IMR-90 (cell line): ENCODE measurements around the gene HPSE2. TPM values are rescaled to one million over a fixed set of nuclear protein-coding genes. Genes with fewer than 3 reads are reported as not detected.

Experiments
- ATAC-seq: fragments of 200-7000 bp; cut with Tn5 transposase; 2 replicates; pipeline ENCODE4 v1.9.1; 2020; ENCODE audit warnings: low read depth, mild to moderate bottlenecking, moderate library complexity
- BruUV-seq: library from RNA; stranded (reverse); fragments of 400-500 nt; replicated peaks from 2 replicates; lab custom pipeline; 2021; lab: Mats Ljungman, UMichigan
- CTCF ChIA-PET: fragments of 300-600 bp; formaldehyde crosslinking; extraction: SDS; loops from one replicate; lab custom pipeline; 2021; ENCODE audit warnings: antibody characterized with exemption; lab: Yijun Ruan, JAX
- POLR2A ChIA-PET: fragments of 300-600 bp; sonication (Branson Sonifier 250); formaldehyde crosslinking; loops from one replicate; lab custom pipeline; 2022; ENCODE audit warnings: antibody characterized with exemption; ENCODE audit not compliant: unreplicated experiment; lab: Charles Lee
- DNase-seq: peaks from one replicate; pipeline ENCODE4 v3.0.0; 2013
- H2AFZ ChIP-seq: replicated peaks from 2 replicates; pipeline ENCODE3; 2013; ENCODE audit warnings: low read length, mild to moderate bottlenecking; ENCODE audit not compliant: poor library complexity
- H2AK5ac ChIP-seq: 2 replicates; pipeline ENCODE4 v1.6.1; 2013; ENCODE audit warnings: low read depth, low read length, inconsistent platforms
- H2AK9ac ChIP-seq: replicated peaks from 2 replicates; pipeline ENCODE3; 2013; ENCODE audit warnings: mild to moderate bottlenecking, low read depth, low read length, moderate library complexity; ENCODE audit not compliant: poor library complexity
- H2BK120ac ChIP-seq: 2 replicates; pipeline ENCODE4 v1.6.1; 2013; ENCODE audit warnings: low read depth, low read length, inconsistent platforms
- H2BK15ac ChIP-seq: 3 replicates; pipeline ENCODE4 v1.6.1; 2013; ENCODE audit warnings: low read depth, low read length, inconsistent platforms
- H2BK20ac ChIP-seq: 2 replicates; pipeline ENCODE4 v1.6.1; 2013; ENCODE audit warnings: low read depth, mild to moderate bottlenecking, inconsistent platforms, low read length, moderate library complexity
- H2BK5ac ChIP-seq: 2 replicates; pipeline ENCODE4 v1.6.1; 2013; ENCODE audit warnings: mild to moderate bottlenecking, low read depth, low read length, inconsistent platforms; ENCODE audit not compliant: poor library complexity, severe bottlenecking
- H3K14ac ChIP-seq: replicated peaks from 2 replicates; pipeline ENCODE4 v1.6.1; 2013; ENCODE audit warnings: low read depth, low read length, inconsistent platforms
- H3K18ac ChIP-seq: 2 replicates; pipeline ENCODE4 v1.6.1; 2013; ENCODE audit warnings: low read depth, low read length, control low read depth
- H3K23ac ChIP-seq: 2 replicates; pipeline ENCODE4 v1.6.1; 2013; ENCODE audit warnings: low read depth, low read length, inconsistent platforms
- H3K27ac ChIP-seq: 2 replicates; pipeline ENCODE4 v1.5.1; 2013; ENCODE audit warnings: mild to moderate bottlenecking, control low read depth, low read length; ENCODE audit not compliant: insufficient read depth
- H3K27me3 ChIP-seq: 2 replicates; pipeline ENCODE4 v1.6.1; 2013; ENCODE audit warnings: low read length; ENCODE audit not compliant: control insufficient read depth, insufficient read depth
- H3K36me3 ChIP-seq: 2 replicates; pipeline ENCODE4 v1.6.1; 2013; ENCODE audit warnings: low read length, mixed read lengths; ENCODE audit not compliant: control insufficient read depth, insufficient read depth
- H3K4ac ChIP-seq: 2 replicates; pipeline ENCODE4 v1.6.1; 2013; ENCODE audit warnings: low read depth, low read length, inconsistent platforms
- H3K4me1 ChIP-seq: 2 replicates; pipeline ENCODE4 v1.6.1; 2013; ENCODE audit warnings: low read length, mixed read lengths; ENCODE audit not compliant: control insufficient read depth, insufficient read depth
- H3K4me2 ChIP-seq: 2 replicates; pipeline ENCODE4 v1.6.1; 2013; ENCODE audit warnings: low read depth, mild to moderate bottlenecking, control low read depth, low read length, moderate library complexity
- H3K4me3 ChIP-seq: 2 replicates; pipeline ENCODE4 v1.5.1; 2013; ENCODE audit warnings: low read depth, mild to moderate bottlenecking, control low read depth, low read length, moderate library complexity; ENCODE audit not compliant: insufficient read depth
- H3K56ac ChIP-seq: 2 replicates; pipeline ENCODE4 v1.6.1; 2013; ENCODE audit warnings: low read length, inconsistent platforms; ENCODE audit not compliant: insufficient read depth; ENCODE audit errors: extremely low read depth
- H3K79me1 ChIP-seq, 2 experiments: 2 replicates each; pipeline ENCODE4 v1.6.1; 2013; ENCODE audit warnings: low read length in 2 of 2, inconsistent platforms in 1 of 2, low read depth in 1 of 2
- H3K9ac ChIP-seq: 2 replicates; pipeline ENCODE4 v1.6.1; 2013; ENCODE audit warnings: low read depth, low read length, control low read depth
- H3K9me1 ChIP-seq: 2 replicates; pipeline ENCODE4 v1.6.1; 2013; ENCODE audit warnings: low read length, inconsistent platforms; ENCODE audit not compliant: insufficient read depth
- H3K9me3 ChIP-seq: 2 replicates; pipeline ENCODE4 v1.6.1; 2013; ENCODE audit warnings: low read length; ENCODE audit not compliant: control insufficient read depth, insufficient read depth
- H4K20me1 ChIP-seq: 2 replicates; pipeline ENCODE4 v1.6.1; 2013; ENCODE audit warnings: low read length, inconsistent platforms; ENCODE audit not compliant: insufficient read depth
- H4K5ac ChIP-seq: 2 replicates; pipeline ENCODE4 v1.6.1; 2013; ENCODE audit warnings: mild to moderate bottlenecking, low read depth, low read length, control low read depth
- H4K8ac ChIP-seq, 2 experiments: 2 replicates each; pipeline ENCODE4 v1.6.1; 2013; ENCODE audit warnings: low read depth in 2 of 2, low read length in 2 of 2, control low read depth in 1 of 2, inconsistent platforms in 1 of 2
- H4K91ac ChIP-seq: 2 replicates; pipeline ENCODE4 v1.6.1; 2013; ENCODE audit warnings: low read depth, low read length, inconsistent platforms; ENCODE audit not compliant: insufficient read depth
- CHD1 ChIP-seq: IDR thresholded peaks from 2 replicates; pipeline ENCODE4 v1.6.1; 2012; ENCODE audit warnings: low read depth, low read length, improper control_type of control experiment
- MAFK ChIP-seq: IDR thresholded peaks from 2 replicates; pipeline ENCODE4 v1.6.1; 2012; ENCODE audit warnings: low read depth, low read length, improper control_type of control experiment
- NFE2L2 ChIP-seq: fragments of 150-350 bp; IDR thresholded peaks from 2 replicates; pipeline ENCODE4 v1.6.1; 2016; ENCODE audit warnings: low read depth, mild to moderate bottlenecking, low read length
- SMC3 ChIP-seq: fragments of 150-350 bp; IDR thresholded peaks from 2 replicates; pipeline ENCODE4 v1.6.1; 2016; ENCODE audit warnings: low read depth, mild to moderate bottlenecking, antibody characterized with exemption, low read length, moderate library complexity
- USF2 ChIP-seq: fragments of 150-350 bp; IDR thresholded peaks from 2 replicates; pipeline ENCODE4 v1.6.1; 2017; ENCODE audit warnings: mild to moderate bottlenecking, antibody characterized with exemption, low read length, low read depth
- WGBS, 2 experiments: methylation state at CpG; one replicate each; pipeline versions ENCODE4 v1.1.5 to v1.1.7; 2013; ENCODE audit warnings: missing lambda C conversion rate in 2 of 2; ENCODE audit not compliant: insufficient read length in 1 of 2; ENCODE audit errors: extremely low coverage in 2 of 2; 5-methylcytosine and 5-hydroxymethylcytosine counted together
- dilution Hi-C: fragments of 300-500 bp; cut with HindIII; formaldehyde crosslinking; loops from one replicate; pipeline ENCODE4 v1.14.3; 2018; ENCODE audit warnings: low sequenced_read_pairs; ENCODE audit not compliant: unreplicated experiment
- in situ Hi-C: fragments of 300-500 bp; cut with MboI; formaldehyde crosslinking; loops from 3 replicates; pipeline ENCODE4 v1.14.3; 2019; ENCODE audit warnings: low sequenced_read_pairs, inconsistent platforms, mixed read lengths
- intact Hi-C: fragments of 100-400 bp; cut with micrococcal nuclease; formaldehyde crosslinking; loops from 2 replicates; pipeline ENCODE4 v1.10.0; 2022
- polyA plus RNA-seq, 3 experiments: library from polyadenylated mRNA; depleted of rRNA; stranded (reverse); fragments of >200 nt; gene quantifications; 2 replicates each; pipeline ENCODE4 v1.2.3, GENCODE V29; 2012; ENCODE audit warnings: low replicate concordance in 1 of 3
- total RNA-seq: library from RNA; depleted of rRNA; stranded (reverse); fragments of >200 nt; gene quantifications from 2 replicates; pipeline ENCODE4 v1.2.3, GENCODE V29; 2012

HPSE2 gene
- total and polyA plus RNA-seq, 2 of the 4 experiments (the other 2 are of a cell fraction): not detected

- no peak overlapping the region for H3K4ac ChIP-seq
- no peak overlapping the region for H2AK5ac ChIP-seq
- dilution Hi-C loops (no loop called here), intact Hi-C loops (no loop called here), in situ Hi-C loops (no loop called here)
- H3K9me1 ChIP-seq: no peaks in the 10 kb centered on the region
- no peaks in the 10 kb centered on the region for H3K9me3 ChIP-seq
- ATAC-seq (no peak), DNase-seq (no peak)
- H3K27me3 ChIP-seq: no peaks in the 10 kb centered on the region
- no peak for TF ChIP-seq NFE2L2
- TF ChIP-seq SMC3: no peak
- no peak for TF ChIP-seq CHD1
- TF ChIP-seq USF2: no peak
- TF ChIP-seq MAFK: no peak
- no peak overlapping the region for H2BK5ac ChIP-seq
- no peak overlapping the region for H3K4me3 ChIP-seq
- BruUV-seq: no TSS peak
- no peak overlapping the region for H2BK120ac ChIP-seq
- no peaks in the 10 kb centered on the region for H4K20me1 ChIP-seq
- H2BK20ac ChIP-seq: no peak overlapping the region
- H3K36me3 ChIP-seq: peaks cover 43% of the 10 kb centered on the region
- no peak overlapping the region for H3K27ac ChIP-seq
- H2AK9ac ChIP-seq: no peak overlapping the region
- H3K79me1 ChIP-seq: peaks cover 0 to 3% of the 10 kb centered on the region in 2 experiments; a peak in 1 of 4 replicates
- no peak overlapping the region for H3K4me2 ChIP-seq
- no peak overlapping the region for H3K18ac ChIP-seq
- H3K56ac ChIP-seq: no peak overlapping the region
- no peak overlapping the region for H4K91ac ChIP-seq
- POLR2A ChIA-PET: no interaction called here
- H3K4me1 ChIP-seq: no peaks in the 10 kb centered on the region
- no peak overlapping the region for H4K8ac ChIP-seq
- no peak overlapping the region for H2BK15ac ChIP-seq
- H3K9ac ChIP-seq: no peak overlapping the region
- CTCF ChIA-PET: interaction anchor here (1.2 kb wide), 1 partner anchor 17 kb away, joined by 4 read pairs; no protein-coding TSS in a partner anchor
- H3K14ac ChIP-seq: no peak overlapping the region
- no CpG with 5 or more reads among the region's 7 CpGs for WGBS, 2 experiments
- H4K5ac ChIP-seq: no peak overlapping the region
- no peak overlapping the region for H2AFZ ChIP-seq
- no peak overlapping the region for H3K23ac ChIP-seq
These were observed 808.6 kb downstream of the HPSE2 start for GRCh38 chr10:98427011-98427515.
